GM18520 (cell line): Measurements from ENCODE around the gene SUPT20HL2.
"Not testable (repeated sequence)": the region's sequence is repeated elsewhere in the genome, so short reads cannot be mapped to it uniquely, and the experiment has no call there.

ENCODE experiments used
- ATAC-seq: cut with Tn5 transposase; IDR thresholded peaks from one replicate; pipeline ENCODE4 v1.9.1; 2021; ENCODE audit not compliant: unreplicated experiment

Gene SUPT20HL2

DNA sequence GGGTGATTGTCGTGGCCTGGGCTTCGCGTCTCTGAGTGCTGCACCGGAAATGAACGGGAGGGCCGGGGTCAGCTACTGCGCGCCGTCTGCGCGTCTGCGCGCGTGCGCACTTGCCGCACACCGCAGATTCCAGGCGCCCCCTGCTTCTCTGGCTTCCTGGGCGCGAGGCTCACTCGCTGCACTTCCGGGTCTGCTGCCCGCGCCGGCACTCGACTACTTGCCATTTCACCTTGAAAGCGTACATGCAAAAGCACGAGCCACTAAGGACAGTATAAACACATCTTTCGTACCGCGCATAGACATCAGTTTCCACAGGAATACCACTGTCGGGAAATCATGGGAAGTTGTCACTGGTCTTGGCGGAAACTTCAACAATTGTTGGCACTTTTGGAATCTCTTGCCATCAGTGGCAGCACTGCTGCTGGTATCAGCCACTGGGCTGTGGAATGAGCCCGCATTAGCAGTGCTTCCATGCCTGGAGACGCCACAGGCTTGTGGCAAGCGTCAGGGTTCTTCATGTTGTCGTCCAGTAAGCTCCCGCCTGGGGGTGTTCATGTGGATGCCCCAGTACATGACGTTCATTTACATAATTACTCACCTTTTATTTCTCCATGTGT lies at the start of gene SUPT20HL2:
SUPT20HL2 (minus strand) TSS at position 51 of the 617 bp plus-strand sequence. CDS start 754 bp downstream, outside the sequence.
- no peak for ATAC-seq

DNA sequence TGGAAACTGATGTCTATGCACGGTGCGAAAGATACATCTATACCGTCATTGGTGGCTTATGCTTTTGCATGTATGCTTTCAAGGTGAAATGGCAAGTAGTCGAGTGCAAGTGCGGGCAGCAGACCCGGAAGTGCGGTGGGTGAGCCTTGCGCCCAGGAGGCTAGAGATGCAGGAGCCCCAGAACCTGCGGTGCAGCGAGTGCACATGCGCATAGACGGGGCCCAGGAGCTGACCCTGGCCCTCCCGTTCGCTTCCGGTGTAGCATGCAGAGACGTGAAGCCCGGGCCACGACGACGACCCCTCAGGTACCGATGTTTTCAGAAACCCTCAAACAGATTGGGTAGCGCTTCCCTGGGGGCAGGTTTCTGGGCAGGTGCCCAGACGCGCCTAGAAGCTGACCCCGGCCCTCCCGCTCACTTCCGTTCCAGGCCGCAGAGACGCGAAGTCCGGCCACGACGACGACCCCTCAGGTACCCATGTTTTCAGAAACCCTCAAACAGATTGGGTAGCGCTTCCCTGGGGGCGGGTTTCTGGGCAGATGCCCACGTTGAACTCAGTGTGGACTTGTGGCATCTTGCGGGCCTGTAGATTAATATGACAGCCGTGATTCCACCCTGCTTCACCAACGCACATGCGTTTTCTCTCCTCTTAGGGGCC lies 48.3 kb upstream of the SUPT20HL2 start:
- ATAC-seq: not testable (repeated sequence)

DNA sequence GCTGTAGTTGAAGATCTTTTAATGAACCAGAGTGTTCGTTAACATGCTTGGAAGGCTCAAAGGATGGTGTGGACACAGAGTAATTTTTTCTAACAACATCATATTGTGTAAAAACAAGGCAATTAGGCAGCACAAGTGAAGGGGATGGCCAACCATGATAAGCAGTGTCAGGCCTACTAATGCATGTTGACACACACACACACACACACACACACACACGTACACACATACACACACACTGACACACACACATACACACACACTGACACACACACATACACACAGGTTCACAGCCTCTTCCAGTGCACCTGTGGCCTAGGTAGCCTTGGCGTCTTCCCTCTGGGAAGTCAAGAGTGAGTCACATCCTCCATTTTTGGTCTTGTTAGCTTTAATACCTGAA lies 46.4 kb upstream of the SUPT20HL2 start, which contains the start of gene SUPT20HL1:
SUPT20HL1 (plus strand) TSS at position 368 of the 400 bp plus-strand sequence. CDS start 2,122 bp downstream, outside the sequence.
- no peak for ATAC-seq

DNA sequence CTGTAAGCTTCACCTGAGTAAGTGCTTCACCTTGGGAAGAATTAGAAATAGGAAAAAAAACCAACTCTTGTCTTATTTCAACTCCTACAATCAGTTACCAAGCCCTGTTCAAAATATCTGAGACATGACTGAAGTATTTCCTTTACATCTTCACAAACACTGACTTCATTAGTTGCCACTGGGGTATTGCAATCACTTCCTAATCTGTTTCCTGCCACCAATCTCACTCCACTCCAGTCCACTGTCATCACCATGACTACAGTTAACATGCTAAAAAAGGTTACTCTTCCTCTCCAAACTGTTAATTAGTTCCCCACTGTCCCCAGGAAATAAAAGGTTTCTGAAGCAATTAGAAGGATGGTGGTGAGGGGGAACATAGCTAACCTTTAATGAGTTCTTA lies 43.2 kb upstream of the SUPT20HL2 start:
- ATAC-seq: no peak

DNA sequence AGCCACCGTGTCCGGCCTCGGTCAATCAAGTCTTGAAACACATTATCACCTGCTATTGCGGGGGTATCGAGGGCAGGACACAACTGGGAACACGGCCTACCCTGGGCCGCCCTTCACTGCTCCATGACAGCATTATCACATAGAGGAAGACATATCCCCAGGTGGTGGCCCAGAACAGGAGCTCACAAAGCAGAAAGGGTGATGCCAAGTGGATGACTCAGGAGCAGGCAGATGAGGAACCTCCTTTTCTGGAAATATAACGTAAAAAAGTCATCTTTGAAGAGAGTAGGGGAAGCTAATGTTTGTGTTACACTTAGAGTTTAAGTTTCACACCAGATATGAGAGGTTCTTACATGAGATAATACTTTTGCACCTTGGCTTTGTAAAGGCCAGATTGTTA lies 41.2 kb upstream of the SUPT20HL2 start:
- no peak for ATAC-seq

DNA sequence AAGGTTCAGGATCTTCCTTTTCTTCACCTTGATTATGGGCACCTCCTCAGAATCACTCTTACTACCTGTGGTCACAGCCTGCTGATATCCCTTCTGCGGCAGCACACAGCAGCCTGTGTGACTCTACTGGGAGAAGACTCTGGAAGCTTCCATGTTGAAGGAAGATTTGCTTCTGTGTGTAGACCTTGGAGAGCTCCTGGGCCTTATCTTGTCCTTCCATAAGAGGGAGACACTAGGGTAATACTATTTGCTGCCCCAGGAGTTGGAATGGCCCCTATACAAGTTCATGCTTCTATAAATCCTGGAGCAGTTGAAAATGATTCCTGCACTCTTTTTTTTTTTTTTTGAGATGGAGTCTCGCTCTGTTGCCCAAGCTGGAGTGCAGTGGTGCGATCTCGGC lies 36.3 kb upstream of the SUPT20HL2 start:
- no peak for ATAC-seq

DNA sequence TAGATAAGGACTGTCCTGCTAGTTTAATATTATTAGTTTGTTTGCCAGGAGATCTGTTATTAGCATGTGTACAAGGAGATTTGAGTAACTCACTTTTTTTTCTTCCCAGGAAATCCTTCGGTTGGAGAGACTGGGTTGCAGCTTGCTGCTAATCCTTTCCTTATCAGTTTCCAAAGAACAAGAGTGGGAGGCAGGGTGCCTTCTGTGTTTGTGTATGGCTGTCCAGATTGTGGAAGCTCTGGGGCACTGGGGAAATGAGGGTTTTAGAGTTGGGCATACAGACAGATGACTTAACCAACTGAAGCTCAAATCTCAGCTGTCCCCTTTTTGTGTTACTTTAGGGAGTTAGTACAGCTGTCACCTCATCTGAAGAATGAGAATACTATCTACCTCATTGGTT lies 34.0 kb upstream of the SUPT20HL2 start:
- no peak for ATAC-seq

DNA sequence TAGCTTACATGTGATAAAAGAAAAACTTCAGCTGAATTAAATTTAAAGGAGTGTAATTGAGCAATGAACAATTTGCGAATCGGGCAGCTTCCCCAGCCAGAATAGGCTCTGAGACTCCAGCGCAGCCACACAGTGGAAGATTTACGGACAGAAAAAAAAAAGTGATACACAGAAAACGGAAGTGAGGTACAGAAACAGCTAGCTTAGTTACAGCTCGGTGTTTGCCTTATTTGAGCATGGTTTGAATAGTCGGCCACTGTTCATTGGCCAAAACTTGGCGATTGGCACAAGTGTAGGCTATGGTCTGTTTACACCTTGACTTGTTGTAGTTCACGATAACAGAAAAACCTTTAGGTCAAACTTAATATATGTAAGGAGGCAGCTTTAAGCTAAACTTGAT lies 29.9 kb upstream of the SUPT20HL2 start:
- ATAC-seq: peak; percentile 83

DNA sequence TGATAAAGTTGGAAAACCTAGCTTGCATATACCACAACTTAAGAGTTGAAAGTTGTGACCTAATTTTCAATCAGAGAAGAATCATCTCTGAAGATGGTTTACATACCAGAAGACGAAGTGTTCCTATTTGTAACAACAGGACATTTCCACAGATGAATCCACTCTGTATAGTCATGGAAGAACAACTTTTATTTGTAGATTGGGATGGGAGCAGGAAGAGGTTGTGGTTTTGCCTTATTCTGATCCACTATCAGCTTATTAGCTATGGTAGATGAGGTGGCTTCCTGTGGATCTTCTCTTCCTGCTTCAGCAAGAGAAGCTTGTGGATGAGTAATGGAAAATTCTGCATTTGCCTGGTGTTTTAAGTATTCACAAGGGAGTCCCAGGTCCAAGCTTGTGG lies 27.9 kb upstream of the SUPT20HL2 start:
- ATAC-seq: no peak

DNA sequence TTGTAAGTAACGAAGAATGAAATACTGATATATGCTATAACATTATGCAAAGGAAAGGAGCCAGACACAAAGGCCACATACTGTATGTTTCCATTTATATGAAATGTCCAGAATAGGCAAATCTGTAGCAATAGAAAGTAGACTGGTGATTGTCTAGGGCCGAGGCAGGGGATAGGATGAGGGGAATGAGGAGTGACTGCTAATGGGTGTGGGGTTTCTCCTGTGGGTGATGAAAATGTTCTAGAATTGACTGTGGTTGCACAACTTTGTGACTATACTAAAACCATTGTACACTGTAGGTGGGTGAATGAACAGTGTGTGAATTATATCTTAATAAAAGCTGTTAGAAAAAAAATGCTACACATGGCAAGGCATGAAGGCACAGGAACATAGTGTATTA lies 26.6 kb upstream of the SUPT20HL2 start:
- no peak for ATAC-seq

DNA sequence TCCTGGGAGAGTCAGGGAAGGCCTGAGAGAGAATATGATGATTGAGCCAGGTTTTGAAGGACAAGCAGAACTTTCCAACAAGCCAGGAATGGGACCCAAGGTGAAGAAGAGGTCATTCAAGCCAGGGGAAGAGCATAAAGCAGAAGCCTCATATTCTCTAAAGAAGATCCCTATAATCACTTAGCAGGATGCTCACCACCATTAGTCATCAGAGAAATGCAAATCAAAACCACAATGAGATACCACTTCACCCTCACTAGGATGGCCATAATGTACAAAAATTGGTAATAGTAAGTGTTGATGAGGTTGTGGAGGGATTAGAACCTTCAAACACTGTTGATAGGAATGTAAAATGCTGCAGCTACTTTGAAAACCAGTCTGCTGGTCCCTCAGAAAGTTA lies 26.0 kb upstream of the SUPT20HL2 start:
- ATAC-seq: no peak

DNA sequence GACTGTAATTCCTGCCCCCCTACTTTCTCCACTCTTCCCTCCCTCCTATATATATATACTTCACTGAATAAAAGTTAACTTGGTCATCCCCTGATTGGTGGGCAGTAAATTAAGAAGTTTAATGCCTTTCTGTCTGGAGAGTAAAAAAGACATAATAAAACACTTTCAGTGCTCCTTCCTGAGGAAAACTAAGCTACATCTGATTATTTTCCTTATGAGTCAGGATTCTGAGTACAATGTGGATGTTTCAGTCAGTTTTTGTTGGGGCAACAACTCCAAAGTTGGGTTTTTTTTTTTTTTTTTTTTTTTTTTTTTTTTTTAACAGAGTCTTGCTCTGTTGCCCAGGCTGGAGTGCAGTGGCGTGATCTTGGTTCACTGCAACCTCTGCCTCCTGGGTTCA lies 22.0 kb upstream of the SUPT20HL2 start:
- ATAC-seq: no peak

DNA sequence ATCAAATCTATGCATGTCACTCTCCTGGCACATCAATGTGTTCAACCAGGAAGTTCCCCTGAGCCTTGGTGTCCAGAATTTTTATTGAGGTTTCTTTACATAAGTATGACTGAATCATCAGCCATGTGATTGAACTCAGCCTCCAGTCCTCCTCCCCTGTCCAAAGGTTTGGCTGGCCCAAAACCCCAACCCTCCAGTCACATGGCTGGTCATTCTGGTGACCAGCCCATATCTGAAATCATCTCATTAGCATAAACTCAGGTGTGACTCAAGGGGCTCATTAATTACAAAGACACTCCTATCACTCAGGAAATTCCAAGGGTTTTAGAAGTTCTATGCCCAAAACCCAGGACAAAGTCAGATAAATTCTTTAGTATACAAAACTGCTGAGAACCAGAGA lies 20.6 kb upstream of the SUPT20HL2 start:
- ATAC-seq: no peak

DNA sequence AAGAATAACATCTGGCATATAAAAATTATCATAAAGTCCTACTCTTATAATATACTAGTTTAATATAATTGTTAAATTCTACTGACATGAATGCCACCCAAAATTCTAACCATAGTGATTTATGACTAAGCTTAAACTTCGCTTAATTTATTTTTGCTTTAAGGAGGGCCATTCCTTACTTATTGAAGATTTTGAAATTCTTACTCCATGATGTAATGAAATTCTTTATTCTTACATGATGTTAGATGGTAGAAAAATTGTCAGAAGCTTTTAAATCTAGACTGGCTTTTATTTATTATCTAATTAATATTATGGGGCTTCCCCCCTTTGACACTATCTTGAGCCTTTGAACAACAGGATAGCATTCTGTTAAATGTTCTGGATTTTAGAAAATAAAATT lies 19.5 kb upstream of the SUPT20HL2 start:
- no peak for ATAC-seq

DNA sequence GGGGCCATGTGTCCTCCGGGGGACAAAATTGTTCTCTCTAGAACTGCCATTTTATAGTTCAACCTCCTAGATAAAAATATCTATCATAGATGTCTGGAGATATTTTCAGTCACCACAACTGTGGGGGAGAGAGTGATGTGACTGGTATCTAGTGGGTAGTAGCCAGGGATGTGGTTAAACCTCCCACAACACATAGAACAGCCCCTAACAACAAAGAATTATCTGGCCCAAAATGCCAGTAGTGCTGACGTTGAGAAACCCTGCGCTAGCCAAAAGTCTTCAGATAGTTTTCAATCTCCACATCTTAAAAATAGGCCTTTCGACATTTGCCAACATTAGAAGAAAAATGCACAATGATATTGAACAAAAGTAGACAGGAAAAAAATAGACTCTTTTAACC lies 19.0 kb upstream of the SUPT20HL2 start:
- ATAC-seq: no peak

DNA sequence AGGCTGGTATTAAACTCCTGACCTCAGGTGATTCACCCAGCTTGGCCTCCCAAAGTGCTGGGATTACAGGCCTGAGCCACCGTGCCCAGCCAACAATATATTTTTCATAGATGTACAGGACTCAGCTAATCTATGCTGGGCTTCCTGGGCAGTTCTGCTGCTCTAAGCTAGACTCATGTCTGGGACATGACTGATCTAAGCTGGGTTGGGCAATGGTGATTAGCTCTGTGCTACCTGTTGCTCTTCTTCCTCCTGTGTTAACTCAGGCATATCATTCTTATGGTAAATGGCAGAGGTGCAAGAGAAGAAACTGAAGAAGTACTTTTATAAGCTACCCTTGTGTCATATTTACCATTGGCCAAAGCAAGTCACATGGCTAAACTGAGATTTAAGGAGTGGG lies 11.4 kb upstream of the SUPT20HL2 start:
- ATAC-seq: no peak

DNA sequence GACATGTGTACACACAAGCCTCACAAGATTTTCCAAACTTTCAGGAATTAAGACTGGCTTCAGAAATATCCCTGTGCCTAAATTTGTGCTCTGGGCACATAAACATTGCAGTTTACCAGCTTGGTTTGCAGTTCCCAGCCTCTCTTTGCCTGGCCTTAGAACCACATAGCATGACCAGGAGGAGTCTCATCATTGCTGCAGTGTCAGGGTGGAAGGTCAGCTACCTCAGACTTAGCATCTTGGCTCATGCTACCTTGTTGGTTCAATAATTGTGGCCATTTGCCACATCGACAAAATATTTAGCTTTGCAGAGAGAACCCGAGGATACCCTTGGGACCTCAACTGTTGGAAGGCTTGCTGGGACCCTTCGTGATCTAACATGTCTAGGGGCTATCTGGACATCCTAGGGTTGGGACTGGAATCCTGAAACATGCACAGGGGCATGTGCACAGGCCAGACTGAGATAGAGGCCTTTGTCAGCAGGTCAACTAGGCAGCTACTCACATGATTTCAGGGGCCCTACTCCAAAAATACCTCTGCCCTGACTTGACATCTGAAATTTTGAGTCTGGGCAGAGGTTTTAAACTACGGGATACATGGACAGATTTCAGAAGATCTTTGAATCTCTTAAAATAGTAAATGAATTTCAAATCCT lies 8.0 kb upstream of the SUPT20HL2 start:
- ATAC-seq: no peak

DNA sequence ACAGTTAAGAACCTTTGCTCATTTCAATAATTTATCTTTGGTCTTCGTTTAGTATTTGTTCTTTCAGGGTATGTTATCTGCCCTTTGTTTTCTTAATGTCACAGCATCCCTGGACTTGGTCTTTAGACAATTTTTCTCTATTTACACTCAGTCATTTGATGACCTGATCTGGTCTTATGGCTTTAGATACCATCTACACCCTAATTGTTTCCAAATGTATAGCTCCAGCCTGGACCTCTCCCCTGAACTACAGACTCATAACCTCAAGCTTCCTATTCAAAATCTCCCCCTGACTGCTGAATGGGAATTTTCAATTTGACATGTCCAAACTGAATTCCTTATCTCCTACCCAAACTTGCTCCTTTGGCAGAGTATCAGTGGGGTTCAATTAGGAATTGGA lies 3.7 kb upstream of the SUPT20HL2 start:
- no peak for ATAC-seq

DNA sequence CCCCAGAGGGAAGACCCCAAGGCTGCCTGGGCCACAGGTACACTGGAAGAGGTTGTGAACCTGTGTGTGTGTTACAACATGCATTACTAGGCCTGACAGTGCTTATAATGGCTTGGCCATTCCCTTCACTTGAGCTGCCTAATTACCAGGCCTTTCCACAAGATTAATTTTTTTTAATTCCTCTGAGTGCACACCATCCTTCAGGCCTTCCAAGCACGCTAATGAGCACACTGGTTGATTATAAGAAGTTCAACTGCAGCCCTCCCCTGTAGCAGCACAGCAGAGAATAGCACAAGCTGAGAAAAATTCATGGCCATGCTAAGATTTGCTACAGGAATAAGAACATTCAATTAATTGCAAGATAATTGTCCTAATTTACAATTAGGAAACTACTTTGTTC lies 2.2 kb upstream of the SUPT20HL2 start:
- no peak for ATAC-seq

DNA sequence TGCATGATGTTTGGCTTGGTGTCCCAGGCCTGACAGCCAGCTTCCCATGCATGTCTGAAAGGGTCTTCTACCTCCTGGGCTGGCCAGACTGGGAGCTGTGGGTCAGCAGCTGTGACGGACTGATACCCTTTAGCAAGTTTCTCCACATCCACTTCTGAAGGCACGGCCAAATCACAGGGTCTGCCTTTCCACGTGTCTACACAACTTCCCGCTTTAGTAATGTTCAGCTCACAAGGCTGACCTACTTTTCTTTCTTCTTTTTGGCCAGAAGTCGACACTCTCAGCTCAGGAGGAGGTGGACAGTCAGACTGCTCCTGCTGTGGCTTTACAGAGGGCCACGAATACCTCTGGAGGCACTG lies 1.6 kb downstream of the SUPT20HL2 start:
- ATAC-seq: not testable (repeated sequence)

DNA sequence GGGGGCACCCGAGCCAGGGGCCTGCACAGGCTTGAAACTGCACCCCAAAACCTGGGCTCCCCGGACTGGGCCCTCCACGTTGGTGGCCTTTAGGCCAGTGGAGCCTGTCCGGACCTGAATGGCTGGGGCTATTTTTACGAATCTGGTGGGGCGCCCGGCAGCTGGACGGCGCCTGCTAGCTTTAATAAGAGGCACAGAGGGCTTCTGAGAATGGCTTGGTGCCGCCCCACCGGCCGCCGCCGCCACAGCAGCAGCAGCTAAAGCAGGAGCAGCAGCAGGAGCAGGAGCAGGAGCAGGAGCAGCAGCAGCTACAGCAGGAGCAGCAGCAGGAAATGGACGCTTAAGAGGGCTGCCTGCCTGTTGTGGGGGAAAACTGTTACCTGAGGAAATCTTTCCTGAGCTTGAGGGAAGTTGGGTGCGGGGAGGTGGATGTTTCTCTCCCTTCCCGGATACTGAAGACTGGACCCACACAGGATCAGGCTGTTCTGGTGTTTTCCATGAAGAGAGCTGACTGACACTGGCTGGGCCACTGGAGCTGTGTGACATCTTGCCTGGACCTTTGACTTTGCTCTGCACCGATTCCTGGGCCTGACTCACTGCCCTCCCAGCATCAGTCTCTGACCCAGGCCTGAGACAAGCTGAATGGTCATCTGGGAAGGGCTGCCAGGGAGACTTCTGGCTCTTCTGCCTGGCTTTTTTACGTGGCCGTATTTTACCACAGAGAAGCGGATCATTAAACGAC lies 2.2 kb downstream of the SUPT20HL2 start:
- ATAC-seq: not testable (repeated sequence)

DNA sequence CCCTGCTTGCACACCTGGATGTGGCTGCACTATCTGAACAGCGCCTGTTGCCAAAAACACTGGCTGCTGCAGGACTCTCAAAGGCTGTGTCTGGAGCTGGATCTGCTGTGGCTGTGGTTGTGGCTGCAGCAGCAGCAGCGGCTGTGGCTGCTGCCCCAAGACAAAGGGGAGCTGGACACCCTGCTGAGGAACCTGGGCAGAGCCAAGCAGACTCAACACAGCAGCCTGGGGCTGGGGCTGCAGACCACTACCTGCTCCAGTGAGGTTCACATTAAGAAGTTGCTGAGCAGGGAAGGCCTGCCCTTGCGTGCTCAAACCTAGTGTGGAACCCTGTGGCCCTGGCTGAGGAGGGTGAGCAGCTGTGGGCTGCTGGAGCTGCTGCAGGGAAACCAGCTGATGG lies 3.0 kb downstream of the SUPT20HL2 start:
- ATAC-seq: not testable (repeated sequence)
